MCF 10A (cell line): Measurements from ENCODE around the gene SPECC1L. TPM values are rescaled to one million over a fixed set of nuclear protein-coding genes. Genes with fewer than 3 reads are reported as not detected.

Experiments used
- Bru-seq: library from RNA; stranded (reverse); fragments of 400-500 nt; gene quantifications from one replicate; lab custom pipeline; 2021; lab: Mats Ljungman, UMichigan
- BruChase-seq, 2 experiments: library from RNA; stranded (reverse); fragments of 400-500 nt; gene quantifications; one replicate each; lab custom pipeline; 2021; lab: Mats Ljungman, UMichigan
- BruUV-seq: library from RNA; stranded (reverse); fragments of 400-500 nt; replicated peaks from 2 replicates; lab custom pipeline; 2021; lab: Mats Ljungman, UMichigan
- CTCF ChIA-PET: fragments of 300-600 bp; sonication (Branson Sonifier 250); formaldehyde crosslinking; extraction: SDS; loops from one replicate; lab custom pipeline; 2021; ENCODE audit warnings: antibody characterized with exemption, inconsistent platforms; lab: Yijun Ruan, JAX
- POLR2A ChIA-PET: fragments of 300-600, 350-650 bp; sonication (Branson Sonifier 250); formaldehyde crosslinking; extraction: SDS; loops from one replicate; lab custom pipeline; 2020; ENCODE audit warnings: antibody characterized with exemption, inconsistent platforms; lab: Yijun Ruan, JAX
- DNase-seq: peaks from one replicate; pipeline ENCODE4 v3.0.0-alpha.2; 2018; ENCODE audit not compliant: unreplicated experiment
- H3K27ac Mint-ChIP-seq: one replicate; pipeline ENCODE4 v1.8.0; 2022; ENCODE audit warnings: mild to moderate bottlenecking, low read depth, mixed read lengths; ENCODE audit not compliant: unreplicated experiment
- H3K27me3 Mint-ChIP-seq: one replicate; pipeline ENCODE4 v1.8.0; 2022; ENCODE audit warnings: mixed read lengths; ENCODE audit not compliant: insufficient read depth, unreplicated experiment
- H3K36me3 Mint-ChIP-seq: one replicate; pipeline ENCODE4 v1.8.0; 2022; ENCODE audit warnings: mild to moderate bottlenecking, moderate library complexity, mixed read lengths; ENCODE audit not compliant: insufficient read depth, unreplicated experiment
- H3K4me1 Mint-ChIP-seq: one replicate; pipeline ENCODE4 v1.8.0; 2022; ENCODE audit warnings: mixed read lengths; ENCODE audit not compliant: insufficient read depth, unreplicated experiment
- H3K4me3 Mint-ChIP-seq: one replicate; pipeline ENCODE4 v1.8.0; 2022; ENCODE audit warnings: mild to moderate bottlenecking, moderate library complexity, mixed read lengths; ENCODE audit not compliant: unreplicated experiment
- H3K9me3 Mint-ChIP-seq: one replicate; pipeline ENCODE4 v1.8.0; 2022; ENCODE audit warnings: mixed read lengths; ENCODE audit not compliant: unreplicated experiment
- intact Hi-C: fragments of 100-400 bp; cut with micrococcal nuclease; formaldehyde crosslinking; loops from 2 replicates; pipeline ENCODE4 v1.14.1; 2022
- long read RNA-seq: library from polyadenylated mRNA; stranded (forward); transcript quantifications from one replicate; pipeline ENCODE4 v2.0.0, GENCODE V29; 2022
- total RNA-seq: library from RNA; stranded (reverse); gene quantifications from 2 replicates; pipeline ENCODE4 v1.2.3, GENCODE V29; 2022
- TF ChIP-seq, protein P1 (sequence below): fragments of 200-600 bp; IDR thresholded peaks from one replicate; pipeline ENCODE4 v1.8.0; 2022; ENCODE audit warnings: antibody characterized with exemption, mild to moderate bottlenecking; ENCODE audit not compliant: unreplicated experiment

Gene SPECC1L, protein sequence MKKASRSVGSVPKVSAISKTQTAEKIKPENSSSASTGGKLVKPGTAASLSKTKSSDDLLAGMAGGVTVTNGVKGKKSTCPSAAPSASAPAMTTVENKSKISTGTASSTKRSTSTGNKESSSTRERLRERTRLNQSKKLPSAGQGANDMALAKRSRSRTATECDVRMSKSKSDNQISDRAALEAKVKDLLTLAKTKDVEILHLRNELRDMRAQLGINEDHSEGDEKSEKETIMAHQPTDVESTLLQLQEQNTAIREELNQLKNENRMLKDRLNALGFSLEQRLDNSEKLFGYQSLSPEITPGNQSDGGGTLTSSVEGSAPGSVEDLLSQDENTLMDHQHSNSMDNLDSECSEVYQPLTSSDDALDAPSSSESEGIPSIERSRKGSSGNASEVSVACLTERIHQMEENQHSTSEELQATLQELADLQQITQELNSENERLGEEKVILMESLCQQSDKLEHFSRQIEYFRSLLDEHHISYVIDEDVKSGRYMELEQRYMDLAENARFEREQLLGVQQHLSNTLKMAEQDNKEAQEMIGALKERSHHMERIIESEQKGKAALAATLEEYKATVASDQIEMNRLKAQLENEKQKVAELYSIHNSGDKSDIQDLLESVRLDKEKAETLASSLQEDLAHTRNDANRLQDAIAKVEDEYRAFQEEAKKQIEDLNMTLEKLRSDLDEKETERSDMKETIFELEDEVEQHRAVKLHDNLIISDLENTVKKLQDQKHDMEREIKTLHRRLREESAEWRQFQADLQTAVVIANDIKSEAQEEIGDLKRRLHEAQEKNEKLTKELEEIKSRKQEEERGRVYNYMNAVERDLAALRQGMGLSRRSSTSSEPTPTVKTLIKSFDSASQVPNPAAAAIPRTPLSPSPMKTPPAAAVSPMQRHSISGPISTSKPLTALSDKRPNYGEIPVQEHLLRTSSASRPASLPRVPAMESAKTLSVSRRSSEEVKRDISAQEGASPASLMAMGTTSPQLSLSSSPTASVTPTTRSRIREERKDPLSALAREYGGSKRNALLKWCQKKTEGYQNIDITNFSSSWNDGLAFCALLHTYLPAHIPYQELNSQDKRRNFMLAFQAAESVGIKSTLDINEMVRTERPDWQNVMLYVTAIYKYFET
- total RNA-seq: 48.7 and 60.4 TPM in 2 replicates
- percentile 70 among the genes with signal in this experiment for Bru-seq, nascent RNA
- BruChase-seq, experiment 1, labeled RNA remaining after a 6-hour chase: percentile 97 among the genes with signal in this experiment
- BruChase-seq, experiment 2, labeled RNA remaining after a 2-hour chase: percentile 96 among the genes with signal in this experiment
- long read RNA-seq, full-length matches to known transcripts: 8 of 12 reads
- long read RNA-seq, partial matches to known transcripts: 1 of 12 reads
- long read RNA-seq, other reads (novel, unspliced or antisense): 3 of 12 reads

DNA sequence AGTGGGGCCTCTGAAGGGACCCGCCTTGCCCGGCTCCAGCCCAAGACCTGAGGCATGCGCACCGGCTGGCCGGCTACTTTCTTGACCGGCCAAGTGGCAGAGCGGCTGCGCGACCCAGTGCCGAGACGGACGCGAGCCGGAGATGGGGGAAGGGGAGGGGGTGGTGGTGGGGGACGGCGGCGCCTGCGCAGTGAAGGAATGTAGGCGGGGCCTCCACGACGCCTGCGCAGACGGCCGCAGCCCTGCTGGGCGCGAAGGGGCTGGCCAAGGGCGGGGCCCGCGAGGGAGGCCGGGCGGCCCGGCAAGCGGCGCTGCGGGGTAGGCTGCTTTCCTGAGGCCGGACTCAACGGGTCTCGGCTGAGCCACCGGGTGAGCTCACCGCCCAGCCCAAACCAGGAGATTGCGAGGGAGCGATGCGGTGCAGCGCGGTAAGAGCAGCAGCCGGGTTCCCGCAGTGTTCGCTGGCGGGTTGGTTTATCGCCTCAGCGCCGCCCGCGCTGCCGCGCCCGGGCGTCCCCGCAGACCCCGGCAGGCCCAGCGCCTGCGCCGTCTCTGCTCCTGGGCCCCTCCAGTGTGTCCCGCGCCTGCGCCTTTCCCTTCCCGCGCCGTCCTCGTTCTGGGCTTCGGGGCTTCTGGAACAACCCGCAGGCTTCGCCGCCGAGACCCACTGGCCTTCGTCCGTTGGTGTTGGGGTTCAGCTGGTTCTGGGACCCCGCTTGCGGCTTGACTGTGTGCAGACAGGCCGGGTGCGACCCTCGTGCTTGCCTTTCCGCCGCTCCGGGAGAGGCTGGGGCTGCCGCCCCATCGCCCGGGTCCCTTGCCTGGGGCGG, at the start of gene SPECC1L:
Gene SPECC1L (plus strand): TSS at position 276 of the 830 bp plus-strand sequence. CDS start 31,401 bp downstream, outside the sequence.
- H3K36me3 Mint-ChIP-seq: peaks cover 9% of the 10 kb centered on the region
- DNase-seq: peak; percentile 91
- H3K4me1 Mint-ChIP-seq: peaks cover 15% of the 10 kb centered on the region
- no peaks in the 10 kb centered on the region for H3K27me3 Mint-ChIP-seq
- TF ChIP-seq, protein P1, sequence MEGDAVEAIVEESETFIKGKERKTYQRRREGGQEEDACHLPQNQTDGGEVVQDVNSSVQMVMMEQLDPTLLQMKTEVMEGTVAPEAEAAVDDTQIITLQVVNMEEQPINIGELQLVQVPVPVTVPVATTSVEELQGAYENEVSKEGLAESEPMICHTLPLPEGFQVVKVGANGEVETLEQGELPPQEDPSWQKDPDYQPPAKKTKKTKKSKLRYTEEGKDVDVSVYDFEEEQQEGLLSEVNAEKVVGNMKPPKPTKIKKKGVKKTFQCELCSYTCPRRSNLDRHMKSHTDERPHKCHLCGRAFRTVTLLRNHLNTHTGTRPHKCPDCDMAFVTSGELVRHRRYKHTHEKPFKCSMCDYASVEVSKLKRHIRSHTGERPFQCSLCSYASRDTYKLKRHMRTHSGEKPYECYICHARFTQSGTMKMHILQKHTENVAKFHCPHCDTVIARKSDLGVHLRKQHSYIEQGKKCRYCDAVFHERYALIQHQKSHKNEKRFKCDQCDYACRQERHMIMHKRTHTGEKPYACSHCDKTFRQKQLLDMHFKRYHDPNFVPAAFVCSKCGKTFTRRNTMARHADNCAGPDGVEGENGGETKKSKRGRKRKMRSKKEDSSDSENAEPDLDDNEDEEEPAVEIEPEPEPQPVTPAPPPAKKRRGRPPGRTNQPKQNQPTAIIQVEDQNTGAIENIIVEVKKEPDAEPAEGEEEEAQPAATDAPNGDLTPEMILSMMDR: no peak
- no peaks in the 10 kb centered on the region for H3K9me3 Mint-ChIP-seq
- ChIA-PET CTCF (interaction anchor here (0.6 to 1.4 kb wide), 3 partner anchors 14 to 126 kb away, joined by 3 to 5 read pairs (median 3); no protein-coding TSS in a partner anchor), POLR2A (interaction anchor here (0.7 to 2.3 kb wide), 4 partner anchors 18 to 259 kb away, joined by 3 to 10 read pairs (median 6); partner anchors contain the start of gene CABIN1)
- intact Hi-C loops: no loop called here
- BruUV-seq: no TSS peak
- H3K4me3 Mint-ChIP-seq: peak within 1 kb of the TSS; percentile 84
- peak within 1 kb of the TSS; percentile 91 for H3K27ac Mint-ChIP-seq

DNA sequence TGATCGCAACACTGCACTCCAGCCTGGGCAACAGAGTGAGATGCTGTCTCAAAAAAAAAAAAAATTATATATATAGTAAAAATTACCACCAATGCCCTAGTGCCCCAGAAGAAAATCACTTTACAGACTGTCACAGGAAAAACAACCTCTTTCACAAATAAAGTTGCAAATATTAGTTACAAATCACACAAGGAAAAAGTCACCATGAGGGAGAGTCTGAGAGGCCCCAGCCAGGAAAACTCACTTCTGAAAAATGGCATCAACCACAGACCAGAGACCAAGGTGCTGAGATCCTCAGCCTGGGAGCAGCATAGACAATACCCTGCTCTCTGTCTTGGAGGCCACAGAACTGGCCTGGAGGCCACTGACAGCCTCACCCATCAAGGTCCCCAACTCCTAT, 46.2 kb upstream of the SPECC1L start:
- Mint-ChIP-seq H3K27me3 (no peaks in the 10 kb centered on the region), H3K36me3 (peaks cover 36% of the 10 kb centered on the region), H3K4me3 (no peak overlapping the region), H3K9me3 (no peaks in the 10 kb centered on the region), H3K27ac (no peak overlapping the region), H3K4me1 (no peaks in the 10 kb centered on the region)
- ChIA-PET POLR2A (interaction anchor here (0.6 kb wide), 1 partner anchor 16 kb away, joined by 4 read pairs; no protein-coding TSS in a partner anchor), CTCF (no interaction called here)
- no peak for DNase-seq
- BruUV-seq: no TSS peak
- intact Hi-C loops: no loop called here
- TF ChIP-seq, protein P1: no peak

DNA sequence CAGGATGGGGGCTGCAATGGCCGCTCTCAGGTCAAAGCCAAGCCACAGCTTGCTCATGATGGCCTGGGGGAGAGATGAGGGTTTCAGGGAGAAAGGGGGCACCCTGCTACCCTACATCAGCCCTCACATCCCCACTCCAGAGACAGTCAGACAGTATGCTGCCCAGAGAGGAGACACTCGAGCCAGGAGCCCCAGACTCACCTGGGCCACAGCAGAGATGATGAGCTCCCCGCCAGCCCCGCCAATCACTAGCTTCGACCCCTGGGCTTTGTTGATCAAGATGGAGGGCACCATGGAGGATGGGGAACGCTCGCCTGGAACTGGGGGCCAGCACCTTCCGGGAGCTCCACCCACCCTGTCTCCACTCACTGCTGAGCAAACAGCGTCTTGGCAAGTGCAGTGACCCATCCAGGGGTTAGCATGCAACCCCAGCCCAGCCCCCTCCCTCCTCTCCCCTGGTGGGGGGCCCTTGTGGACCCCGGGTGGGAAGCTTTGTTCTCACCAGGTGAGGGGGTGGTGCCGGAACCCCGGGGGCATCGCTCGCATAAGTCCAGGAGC, 45.5 kb upstream of the SPECC1L start:
- H3K4me1 Mint-ChIP-seq: no peaks in the 10 kb centered on the region
- ChIA-PET POLR2A (interaction anchor here (0.6 to 0.7 kb wide), 2 partner anchors 16 to 483 kb away, joined by 3 to 4 read pairs; no protein-coding TSS in a partner anchor), CTCF (interaction anchor here (0.7 kb wide), 1 partner anchor 293 kb away, joined by 3 read pairs; no protein-coding TSS in a partner anchor)
- no peaks in the 10 kb centered on the region for H3K27me3 Mint-ChIP-seq
- H3K9me3 Mint-ChIP-seq: no peaks in the 10 kb centered on the region
- no peak for DNase-seq
- intact Hi-C loops: no loop called here
- peaks cover 34% of the 10 kb centered on the region for H3K36me3 Mint-ChIP-seq
- TF ChIP-seq, protein P1: no peak
- H3K27ac Mint-ChIP-seq: no peak overlapping the region
- no peak overlapping the region for H3K4me3 Mint-ChIP-seq
- BruUV-seq: no TSS peak
